Fibroblast of skin of left quadriceps (primary cell): ENCODE measurements around the gene ASMTL.
"Not testable (repeated sequence)": the region's sequence is repeated elsewhere in the genome, so short reads cannot be mapped to it uniquely, and the experiment has no call there.

ENCODE experiments used
- DNase-seq, 2 experiments: peaks; one replicate each; pipeline ENCODE4 v3.0.0-alpha.2; 2013; ENCODE audit warnings: low read depth in 2 of 2

Gene ASMTL

GRCh38 chrX:1453951-1454785 lies 1.5 kb upstream of the ASMTL start:
- peak; percentile 48 to 54 for DNase-seq

- DNase-seq: no peak
Observed at GRCh38 chrX:1453395-1453783, 680 bp upstream of the ASMTL start.

- DNase-seq: no peak
Observed at GRCh38 chrX:1451661-1452515, 821 bp downstream of the ASMTL start.

- no peak for DNase-seq
Observed at GRCh38 chrX:1451251-1451660, 1.5 kb downstream of the ASMTL start.

- DNase-seq: no peak
Observed at GRCh38 chrX:1450361-1451161, 2.1 kb downstream of the ASMTL start.

GRCh38 chrX:1449823-1450149 lies 2.9 kb downstream of the ASMTL start:
- DNase-seq: no peak

GRCh38 chrX:1449036-1449822 lies 3.5 kb downstream of the ASMTL start:
- DNase-seq: no peak

- DNase-seq: not testable (repeated sequence)
Observed at GRCh38 chrX:1448573-1449001, 4.1 kb downstream of the ASMTL start.

GRCh38 chrX:1447969-1448572 lies 4.6 kb downstream of the ASMTL start:
- DNase-seq: not testable (repeated sequence)

- DNase-seq: not testable (repeated sequence)
Observed at GRCh38 chrX:1446984-1447968, 5.4 kb downstream of the ASMTL start.

- DNase-seq: no peak
Observed at GRCh38 chrX:1444561-1445500, 7.9 kb downstream of the ASMTL start.

GRCh38 chrX:1443496-1444075 lies 9.1 kb downstream of the ASMTL start:
- no peak for DNase-seq

GRCh38 chrX:1442724-1443367 lies 9.9 kb downstream of the ASMTL start:
- DNase-seq: no peak

- no peak for DNase-seq
Observed at GRCh38 chrX:1442016-1442665, 10.6 kb downstream of the ASMTL start.

GRCh38 chrX:1440506-1440905 lies 12.2 kb downstream of the ASMTL start:
- no peak for DNase-seq

GRCh38 chrX:1435241-1435895 lies 17.3 kb downstream of the ASMTL start:
- no peak for DNase-seq

- DNase-seq: no peak
Observed at GRCh38 chrX:1434871-1435240, 17.9 kb downstream of the ASMTL start.
